Measurements from ENCODE around the gene HDAC9.

Gene HDAC9

DNA sequence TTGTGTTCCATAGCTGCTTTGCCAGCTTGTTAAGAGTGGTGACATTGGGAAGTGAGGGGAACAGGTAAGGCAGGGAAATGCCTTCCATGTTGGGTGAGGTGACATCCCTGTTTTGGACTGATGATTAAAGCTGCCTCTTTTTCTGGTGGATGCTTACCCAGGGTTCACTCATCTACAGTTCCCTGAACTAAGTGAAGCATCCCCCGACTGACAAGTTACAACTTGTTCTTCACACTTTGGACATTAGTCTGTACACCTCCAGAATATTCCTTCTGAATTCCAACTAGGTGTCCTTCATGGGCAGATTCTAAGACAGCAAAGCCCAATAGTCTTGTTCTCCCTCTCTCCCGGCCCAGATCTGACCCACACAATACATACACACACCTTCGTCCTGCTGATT lies 63.4 kb downstream of the HDAC9 start:
- DNase-seq, result no peak

GRCh38 chr7:18559756-18560155 lies 64.2 kb downstream of the HDAC9 start:
- no peak for DNase-seq

- DNase-seq, result no peak
Measured at GRCh38 chr7:18564779-18565178, 69.2 kb downstream of the HDAC9 start.

- DNase-seq, result no peak
Measured at GRCh38 chr7:18565337-18565736, 69.8 kb downstream of the HDAC9 start.

DNA sequence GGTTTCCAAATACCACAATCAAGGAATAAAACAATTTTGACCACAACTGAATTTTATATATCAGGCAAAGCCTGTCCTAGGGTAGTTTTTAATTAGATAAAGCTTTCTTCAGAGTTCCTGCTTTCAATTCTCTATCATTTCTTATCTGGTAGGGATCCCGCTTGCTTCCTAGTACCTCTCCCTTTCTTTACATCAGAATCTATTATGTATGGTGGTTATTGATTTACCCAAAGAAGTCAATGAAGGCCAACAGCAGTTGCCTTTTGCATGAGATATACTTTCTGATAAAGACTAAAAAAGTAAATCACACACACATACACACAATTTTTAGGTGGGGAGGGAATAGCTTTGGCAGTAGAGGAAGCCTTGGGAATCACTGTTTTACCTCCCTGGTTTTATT lies 70.7 kb downstream of the HDAC9 start:
- no peak for DNase-seq

GRCh38 chr7:18566829-18567228 lies 71.3 kb downstream of the HDAC9 start:
- DNase-seq, result peak; percentile 2

DNA sequence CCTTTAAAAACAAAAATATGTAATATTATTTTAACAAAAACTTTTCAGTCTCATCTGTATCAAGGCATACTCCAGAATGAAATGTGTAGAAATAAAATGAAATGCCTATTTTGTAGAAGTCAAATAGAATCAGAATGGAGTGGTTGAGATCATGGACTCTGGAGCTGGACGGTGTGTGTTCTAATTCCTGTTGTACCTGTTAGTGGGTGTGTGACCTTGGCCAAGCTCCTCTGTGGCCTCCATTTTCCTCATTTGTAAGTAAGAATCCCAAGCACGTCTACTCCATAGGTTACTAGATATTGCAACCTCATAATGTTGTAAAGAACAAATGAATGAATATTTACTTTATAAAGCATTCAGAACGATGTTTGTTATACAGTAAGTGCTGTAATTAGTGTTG lies 74.9 kb downstream of the HDAC9 start:
- no peak for DNase-seq

GRCh38 chr7:18570890-18571478 lies 75.4 kb downstream of the HDAC9 start:
- DNase-seq, result peak; percentile 38

DNA sequence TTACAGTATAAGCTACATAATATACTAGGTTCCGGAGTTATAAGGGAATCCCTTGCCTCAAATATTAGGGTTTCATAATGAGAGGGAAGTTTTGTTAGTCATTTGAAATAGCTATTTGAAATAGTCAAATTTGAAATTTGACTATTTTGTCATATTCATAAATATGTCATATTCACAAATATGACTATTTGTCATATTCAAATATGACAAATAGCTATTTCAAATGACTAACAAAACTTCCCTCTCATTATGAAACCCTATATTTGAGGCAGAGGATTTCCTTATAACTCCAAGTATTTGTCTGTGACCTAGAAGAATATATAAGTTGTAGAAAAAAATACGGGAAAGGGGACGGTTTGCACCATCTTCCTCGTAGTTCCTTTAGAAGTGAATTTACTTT lies 76.6 kb downstream of the HDAC9 start:
- no peak for DNase-seq

- DNase-seq, result no peak
Measured at GRCh38 chr7:18572885-18573284, 77.3 kb downstream of the HDAC9 start.

DNA sequence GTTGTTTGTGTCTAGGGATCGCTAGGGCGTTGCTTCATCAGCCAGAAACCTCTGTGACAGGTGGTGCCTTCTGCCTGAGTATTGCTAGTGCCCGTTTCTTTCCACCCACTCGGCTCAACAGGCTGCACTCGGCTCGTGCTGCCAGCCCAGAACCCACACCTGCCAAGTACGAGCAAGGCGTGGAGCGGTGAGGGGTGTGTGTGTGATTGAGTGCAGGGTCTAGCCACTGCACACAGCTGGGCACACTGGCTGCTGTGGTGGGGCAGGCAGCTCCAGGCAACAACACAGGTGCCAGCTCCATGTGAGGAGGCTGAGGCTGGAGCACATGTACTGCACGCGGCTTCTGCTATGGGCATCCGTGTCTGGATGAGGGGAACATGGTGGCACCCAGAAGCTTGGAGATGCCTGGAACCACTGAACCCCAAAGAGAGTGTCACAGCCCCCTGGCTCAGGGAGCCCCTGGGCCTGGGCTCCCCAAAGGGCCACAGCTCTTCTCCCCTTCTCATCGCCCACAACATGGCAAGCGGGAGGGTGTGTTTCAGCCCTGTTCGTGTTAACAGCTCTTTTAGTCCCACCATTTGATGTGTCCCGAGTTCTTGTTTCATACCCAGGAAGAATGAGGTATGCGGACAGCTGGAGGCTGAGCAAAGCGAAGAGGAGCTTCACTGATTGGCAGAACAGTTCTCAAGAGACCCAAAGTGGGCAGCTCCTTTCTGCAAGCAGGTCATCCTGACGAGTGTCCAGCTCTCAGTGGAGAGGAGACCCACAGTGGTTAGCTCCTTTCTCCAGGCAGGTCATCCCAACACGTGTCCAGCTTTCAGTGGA lies 78.1 kb downstream of the HDAC9 start:
- no peak for DNase-seq

DNA sequence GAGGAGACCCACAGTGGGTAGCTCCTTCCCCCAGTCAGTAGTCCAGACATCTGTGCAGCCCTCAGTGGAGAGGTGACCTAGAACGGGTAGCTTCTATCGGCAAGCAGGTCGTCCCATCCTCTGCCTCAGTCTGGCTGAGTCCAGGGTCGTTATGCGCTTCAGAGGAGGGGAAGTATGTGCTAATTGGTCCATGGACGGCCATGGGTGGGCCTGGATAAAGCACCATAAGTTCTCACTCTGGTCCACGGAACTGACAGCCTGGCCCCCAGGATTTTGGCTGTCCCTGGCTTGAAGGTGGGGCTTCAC lies 78.6 kb downstream of the HDAC9 start:
- DNase-seq, result no peak

DNA sequence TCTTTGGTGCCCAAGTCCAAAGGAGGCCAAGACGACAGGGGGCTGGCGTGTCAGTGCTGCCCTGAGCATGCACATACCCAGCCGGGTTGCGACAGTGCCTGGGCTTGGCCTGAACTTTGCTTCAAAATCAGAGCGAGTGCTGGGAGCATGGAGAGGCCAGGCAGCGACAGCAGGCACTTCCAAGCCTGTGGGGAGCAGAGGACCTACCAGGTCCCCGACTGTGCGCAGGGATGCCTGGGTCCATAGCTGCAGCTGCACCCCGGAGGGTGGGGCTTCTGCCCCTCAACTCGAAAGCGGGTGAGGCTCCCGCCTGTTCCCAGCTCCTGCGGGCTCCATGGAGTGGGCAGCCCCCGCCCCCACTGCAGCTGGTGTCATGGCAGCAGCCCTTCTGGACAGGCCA lies 79.1 kb downstream of the HDAC9 start:
- no peak for DNase-seq

GRCh38 chr7:18575622-18576572 lies 80.3 kb downstream of the HDAC9 start:
- DNase-seq, result no peak

DNA sequence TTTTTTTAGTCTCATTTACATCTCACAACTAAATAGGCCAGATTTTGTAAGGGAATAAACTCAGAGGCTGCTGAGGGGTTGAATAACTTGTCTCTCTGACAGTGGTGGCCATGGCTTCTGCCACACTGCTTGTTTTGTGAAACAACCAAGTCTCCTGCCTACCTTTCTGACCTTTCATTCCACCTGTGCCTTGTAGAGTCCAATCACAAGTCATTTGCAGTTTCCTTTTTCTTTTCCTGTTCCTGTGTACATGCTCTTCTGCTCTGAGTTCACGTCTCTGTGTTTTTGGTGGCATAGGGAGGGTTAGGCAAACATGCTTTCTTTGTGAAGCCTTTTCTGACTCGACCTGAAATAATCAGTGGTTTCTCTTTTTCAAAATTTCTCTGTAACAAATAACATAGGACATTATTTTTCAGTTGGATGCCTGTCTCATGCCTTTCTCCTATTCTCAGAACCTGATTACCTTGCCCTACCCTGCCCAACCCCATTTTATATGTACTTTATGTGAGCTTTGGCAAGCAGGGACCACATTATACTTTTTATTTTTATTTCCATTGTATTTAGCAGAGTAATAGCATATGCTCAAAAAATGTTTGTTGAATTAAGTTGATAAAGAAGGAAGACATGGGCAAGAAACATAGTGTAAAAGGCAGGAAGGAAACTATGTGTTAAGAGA lies 81.7 kb downstream of the HDAC9 start:
- no peak for DNase-seq

DNA sequence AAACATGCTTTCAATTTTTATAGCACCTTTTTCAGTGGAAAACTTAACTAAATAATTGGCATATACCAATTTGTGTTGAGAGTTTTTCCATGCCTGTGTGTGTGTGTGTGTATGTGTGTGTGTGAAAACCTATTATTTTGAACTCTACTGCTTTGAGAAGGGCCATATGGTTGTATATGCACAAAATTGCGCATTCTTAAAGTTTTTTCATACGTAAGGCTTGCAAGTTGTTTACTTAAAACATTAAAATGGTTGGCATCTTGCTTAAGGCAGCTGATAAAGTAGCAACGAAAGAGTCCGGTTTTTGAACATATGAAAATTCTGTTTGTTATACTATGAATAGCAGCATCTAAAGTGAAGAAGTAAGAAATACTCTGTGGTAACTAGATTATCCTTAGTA lies 84.1 kb downstream of the HDAC9 start:
- no peak for DNase-seq

GRCh38 chr7:18580950-18581349 lies 85.4 kb downstream of the HDAC9 start:
- no peak for DNase-seq

DNA sequence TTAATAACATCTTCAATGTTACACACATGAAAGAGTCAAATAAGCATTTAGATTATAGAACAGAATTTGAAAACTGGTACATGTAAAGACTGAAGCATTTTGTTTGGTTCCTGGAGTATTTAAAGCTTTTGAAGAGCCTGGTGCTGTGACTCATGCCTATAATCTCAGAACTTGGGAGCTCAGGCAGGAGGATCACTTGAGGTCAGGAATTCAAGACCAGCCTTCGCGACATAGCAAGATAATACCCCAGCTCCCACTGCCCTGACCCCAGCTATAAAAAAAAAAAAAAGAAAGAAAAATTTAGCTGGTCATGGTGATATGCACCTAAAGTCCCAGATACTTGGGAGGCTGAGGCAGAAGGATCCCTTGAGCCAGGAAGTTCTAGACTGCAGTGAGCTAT lies 87.8 kb downstream of the HDAC9 start:
- DNase-seq, result no peak

- peak; percentile 4 for DNase-seq
Measured at GRCh38 chr7:18590241-18590640, 94.7 kb downstream of the HDAC9 start.

DNA sequence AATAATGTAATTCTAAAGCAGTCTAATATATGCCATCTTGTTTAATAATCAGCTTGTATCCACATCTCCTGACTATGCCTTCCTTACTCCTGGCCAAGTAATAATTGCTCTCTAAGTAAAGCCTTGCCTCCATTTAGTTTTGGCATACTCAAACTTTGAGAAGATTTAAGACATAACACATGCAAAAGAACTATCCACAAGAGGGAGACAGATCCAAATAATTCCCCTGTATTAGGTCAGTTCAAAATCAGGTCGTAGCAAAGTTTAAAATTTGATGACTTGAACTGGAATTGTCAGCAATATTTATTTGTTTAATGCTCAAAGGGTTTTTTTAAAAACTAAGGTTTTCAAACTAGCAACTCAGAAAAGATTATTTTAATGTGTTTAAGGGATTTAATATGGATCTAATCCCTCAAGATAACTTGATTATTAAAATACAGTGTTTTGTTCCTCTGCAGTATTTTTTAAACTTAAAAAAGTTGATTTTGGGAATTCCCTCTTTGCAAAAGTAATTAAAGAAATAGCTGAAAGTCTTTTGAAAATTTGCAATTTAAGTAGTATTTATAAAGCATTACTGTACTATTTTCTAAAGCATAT lies 95.3 kb downstream of the HDAC9 start:
- DNase-seq, result peak; percentile 71

- DNase-seq, result no peak
Measured at GRCh38 chr7:18593602-18594279, 98.2 kb downstream of the HDAC9 start.

DNA sequence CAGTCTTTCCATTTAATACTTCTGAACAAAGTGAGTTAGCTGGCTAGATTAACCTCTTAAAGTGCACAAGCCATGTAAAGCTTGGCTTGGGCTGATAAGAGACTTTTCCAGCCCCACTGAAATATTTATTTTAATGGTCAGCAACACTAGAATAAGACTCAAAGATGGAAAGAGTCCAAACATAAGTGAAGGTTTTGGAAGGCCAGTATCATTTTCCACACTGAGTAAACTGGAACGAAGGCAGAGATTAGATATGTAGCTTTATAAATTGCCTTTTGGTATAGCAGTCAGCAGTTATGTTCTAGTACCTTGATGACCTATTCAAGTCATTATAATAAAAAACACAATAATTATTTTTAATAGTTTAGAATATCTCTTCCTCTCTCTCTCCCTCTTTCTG lies 102.2 kb downstream of the HDAC9 start:
- peak; percentile 3 for DNase-seq
